NCI-H146 treated with DMSO at 0.1 percent for 48 hours (cell line): ENCODE measurements around the gene SPON2.

Experiments used
- DNase-seq: peaks from one replicate; lab custom pipeline; 2025; ENCODE audit not compliant: unreplicated experiment; lab: John Stamatoyannopoulos, UW

SPON2 gene

GRCh38 chr4:1195109-1195671 is 22.8 kb upstream of the SPON2 start:
- no peak for DNase-seq

GRCh38 chr4:1194010-1194900 is 21.9 kb upstream of the SPON2 start:
- no peak for DNase-seq

- no peak for DNase-seq
Measured at GRCh38 chr4:1193206-1194009, 21.0 kb upstream of the SPON2 start.

- no peak for DNase-seq
Measured at GRCh38 chr4:1192493-1193205, 20.3 kb upstream of the SPON2 start.

GRCh38 chr4:1192091-1192492 is 19.7 kb upstream of the SPON2 start:
- DNase-seq: no peak

GRCh38 chr4:1191621-1192020 is 19.2 kb upstream of the SPON2 start:
- DNase-seq: no peak

- no peak for DNase-seq
Measured at GRCh38 chr4:1187182-1187581, 14.8 kb upstream of the SPON2 start.

- no peak for DNase-seq
Measured at GRCh38 chr4:1183985-1184773, 11.8 kb upstream of the SPON2 start.

- DNase-seq: no peak
Measured at GRCh38 chr4:1182313-1182712, 9.9 kb upstream of the SPON2 start.

- DNase-seq: no peak
Measured at GRCh38 chr4:1180663-1181062, 8.3 kb upstream of the SPON2 start.

GRCh38 chr4:1179976-1180375 is 7.6 kb upstream of the SPON2 start:
- no peak for DNase-seq

GRCh38 chr4:1179089-1179441 is 6.7 kb upstream of the SPON2 start:
- no peak for DNase-seq

GRCh38 chr4:1178300-1179088 is 6.1 kb upstream of the SPON2 start:
- DNase-seq: no peak

GRCh38 chr4:1177274-1178141 is 5.1 kb upstream of the SPON2 start:
- no peak for DNase-seq

GRCh38 chr4:1176398-1177273 is 4.3 kb upstream of the SPON2 start:
- DNase-seq: no peak

GRCh38 chr4:1175635-1176229 is 3.3 kb upstream of the SPON2 start:
- no peak for DNase-seq

GRCh38 chr4:1174941-1175634 is 2.7 kb upstream of the SPON2 start:
- DNase-seq: no peak
